Hepatocyte (in vitro differentiated cells): ENCODE data around the gene CDK14. TPM values are rescaled to one million over a fixed set of nuclear protein-coding genes. Genes with fewer than 3 reads are reported as not detected.

ENCODE experiments used
- DNase-seq: peaks from one replicate; pipeline ENCODE4 v3.0.0-alpha.2; 2016; ENCODE audit warnings: low spot score
- H2AFZ ChIP-seq: fragments of 200-600 bp; sonication (generic); 2 replicates; pipeline ENCODE4 v1.6.0; 2016; ENCODE audit warnings: antibody characterized with exemption, mild to moderate bottlenecking
- H3K27ac ChIP-seq: fragments of 200-600 bp; sonication (generic); 2 replicates; pipeline ENCODE4 v1.5.1; 2016; ENCODE audit warnings: mild to moderate bottlenecking
- H3K27me3 ChIP-seq: fragments of 200-600 bp; sonication (generic); 2 replicates; pipeline ENCODE4 v1.6.1; 2016
- H3K36me3 ChIP-seq: fragments of 200-600 bp; sonication (generic); replicated peaks from 2 replicates; pipeline ENCODE4 v1.5.1; 2016; ENCODE audit warnings: low read depth; ENCODE audit not compliant: insufficient read depth
- H3K4me1 ChIP-seq: fragments of 200-600 bp; sonication (generic); 2 replicates; pipeline ENCODE4 v1.5.1; 2016; ENCODE audit warnings: mild to moderate bottlenecking, moderate library complexity; ENCODE audit not compliant: insufficient read depth
- H3K4me2 ChIP-seq: fragments of 200-600 bp; sonication (generic); 2 replicates; pipeline ENCODE4 v1.6.0; 2016
- H3K4me3 ChIP-seq: fragments of 200-600 bp; sonication (generic); 2 replicates; pipeline ENCODE4 v1.5.1; 2016; ENCODE audit warnings: mild to moderate bottlenecking
- H3K79me2 ChIP-seq: fragments of 200-600 bp; sonication (generic); 2 replicates; pipeline ENCODE4 v1.6.0; 2017; ENCODE audit warnings: mild to moderate bottlenecking
- H3K9me2 ChIP-seq: fragments of 200-600 bp; sonication (generic); replicated peaks from 2 replicates; pipeline ENCODE4 v1.6.0; 2017; ENCODE audit warnings: mild to moderate bottlenecking; ENCODE audit not compliant: insufficient read depth
- H3K9me3 ChIP-seq: fragments of 200-600 bp; sonication (generic); 2 replicates; pipeline ENCODE4 v1.5.1; 2016; ENCODE audit warnings: low read depth, mild to moderate bottlenecking
- H4K20me1 ChIP-seq: fragments of 200-600 bp; sonication (generic); 2 replicates; pipeline ENCODE4 v1.6.0; 2016; ENCODE audit warnings: mild to moderate bottlenecking; ENCODE audit not compliant: insufficient read depth, poor library complexity, severe bottlenecking
- CTCF ChIP-seq: fragments of 200-600 bp; sonication (generic); IDR thresholded peaks from 2 replicates; pipeline ENCODE4 v1.5.1; 2016; ENCODE audit warnings: antibody characterized with exemption, mild to moderate bottlenecking; ENCODE audit not compliant: poor library complexity
- EZH2 ChIP-seq: fragments of 200-600 bp; sonication (generic); IDR thresholded peaks from 2 replicates; pipeline ENCODE4 v1.6.1; 2016; ENCODE audit warnings: antibody characterized with exemption, mild to moderate bottlenecking, borderline replicate concordance
- EZH2phosphoT487 ChIP-seq: fragments of 200-600 bp; sonication (generic); IDR thresholded peaks from one replicate; pipeline ENCODE4 v1.6.1; 2018; ENCODE audit warnings: antibody characterized with exemption, mild to moderate bottlenecking, low read depth, moderate library complexity; ENCODE audit not compliant: unreplicated experiment, severe bottlenecking
- WGBS: methylation state at CpG from one replicate; pipeline ENCODE4 v1.1.6; 2016; ENCODE audit warnings: low lambda C conversion rate; ENCODE audit errors: missing lambda C conversion rate; 5-methylcytosine and 5-hydroxymethylcytosine counted together
- polyA plus RNA-seq: library from polyadenylated mRNA; unstranded; fragments of >200 nt; fragmentation: Nextera tagmentation; extraction: Ambion mirVana; gene quantifications from 2 replicates; pipeline ENCODE4 v1.2.1, GENCODE V29; 2016
- total RNA-seq: library from RNA; depleted of rRNA; stranded (reverse); fragments of >200 nt; gene quantifications from 2 replicates; pipeline ENCODE4 v1.2.3, GENCODE V29; 2014

The CDK14 gene
- total and polyA plus RNA-seq, 2 experiments from 2014 or later = 8.6 to 23.5 TPM

- no peaks in the 10 kb centered on the region for H3K4me1 ChIP-seq
- no peaks in the 10 kb centered on the region for H3K36me3 ChIP-seq
- DNase-seq = no peak
- H2AFZ ChIP-seq = no peak overlapping the region
- H3K4me3 ChIP-seq = no peak overlapping the region
- H3K79me2 ChIP-seq = no peaks in the 10 kb centered on the region
- TF ChIP-seq CTCF (no peak), EZH2 (no peak), EZH2phosphoT487 (no peak)
- H3K9me3 ChIP-seq = no peaks in the 10 kb centered on the region
- H4K20me1 ChIP-seq = no peaks in the 10 kb centered on the region
- 82% methylated on average over 5 of the region's 5 CpGs for WGBS
- H3K27ac ChIP-seq = no peak overlapping the region
- no peaks in the 10 kb centered on the region for H3K27me3 ChIP-seq
- H3K9me2 ChIP-seq = no peaks in the 10 kb centered on the region
- H3K4me2 ChIP-seq = no peak overlapping the region
Measured at GRCh38 chr7:90988996-90989765, 393.1 kb downstream of the CDK14 start.

GRCh38 chr7:90994121-90994520 is 398.0 kb downstream of the CDK14 start:
- H3K27ac ChIP-seq = no peak overlapping the region
- no peak overlapping the region for H2AFZ ChIP-seq
- H3K9me2 ChIP-seq = no peaks in the 10 kb centered on the region
- 90% methylated on average over 2 of the region's 2 CpGs for WGBS
- DNase-seq = no peak
- no peaks in the 10 kb centered on the region for H3K36me3 ChIP-seq
- H3K4me3 ChIP-seq = no peak overlapping the region
- no peaks in the 10 kb centered on the region for H4K20me1 ChIP-seq
- H3K4me2 ChIP-seq = no peak overlapping the region
- no peaks in the 10 kb centered on the region for H3K4me1 ChIP-seq
- H3K9me3 ChIP-seq = no peaks in the 10 kb centered on the region
- TF ChIP-seq EZH2 = no peak
- no peak for TF ChIP-seq CTCF
- TF ChIP-seq EZH2phosphoT487 = no peak
- H3K27me3 ChIP-seq = no peaks in the 10 kb centered on the region
- no peaks in the 10 kb centered on the region for H3K79me2 ChIP-seq

- no peaks in the 10 kb centered on the region for H3K9me2 ChIP-seq
- no peaks in the 10 kb centered on the region for H3K36me3 ChIP-seq
- TF ChIP-seq EZH2 (no peak), CTCF (no peak), EZH2phosphoT487 (no peak)
- H3K4me2 ChIP-seq = no peak overlapping the region
- no peaks in the 10 kb centered on the region for H3K79me2 ChIP-seq
- no peaks in the 10 kb centered on the region for H4K20me1 ChIP-seq
- H3K4me3 ChIP-seq = no peak overlapping the region
- no peaks in the 10 kb centered on the region for H3K9me3 ChIP-seq
- DNase-seq = no peak
- no peak overlapping the region for H3K27ac ChIP-seq
- 97% methylated on average over 5 of the region's 5 CpGs for WGBS
- no peaks in the 10 kb centered on the region for H3K27me3 ChIP-seq
- no peak overlapping the region for H2AFZ ChIP-seq
- H3K4me1 ChIP-seq = no peaks in the 10 kb centered on the region
Measured at GRCh38 chr7:90994601-90995000, 398.5 kb downstream of the CDK14 start.
